C4-2B (cell line): ENCODE results near the gene PCDH19.

ENCODE experiments used
- ZFX ChIP-seq: fragments of 450-650 bp; IDR thresholded peaks from 2 replicates; pipeline ENCODE4 v1.6.1; 2017
- TF ChIP-seq, protein P1 (sequence below): fragments of 450-650 bp; conservative IDR thresholded peaks from 2 replicates; pipeline ENCODE4 v1.5.1; 2017; ENCODE audit warnings: mild to moderate bottlenecking

DNA sequence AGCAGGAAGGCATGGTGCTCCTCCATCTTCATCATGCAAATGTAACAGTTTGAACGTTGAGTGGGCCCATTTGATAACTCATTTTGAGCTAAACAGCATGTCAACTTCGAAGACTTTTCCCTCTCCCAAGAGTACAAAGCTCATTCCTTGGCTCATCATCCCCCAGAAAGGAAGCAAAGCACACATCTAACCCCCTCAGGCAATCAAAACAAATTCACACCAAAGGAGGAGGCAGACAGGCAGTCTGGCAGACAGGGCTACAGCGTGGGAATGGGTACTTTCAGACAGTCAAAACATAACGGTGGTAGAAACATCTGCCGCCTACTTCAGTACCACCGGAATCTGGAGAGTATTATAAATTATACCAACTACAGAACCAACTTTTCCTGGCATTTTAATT lies 81.7 kb downstream of the PCDH19 start:
- TF ChIP-seq, protein P1, sequence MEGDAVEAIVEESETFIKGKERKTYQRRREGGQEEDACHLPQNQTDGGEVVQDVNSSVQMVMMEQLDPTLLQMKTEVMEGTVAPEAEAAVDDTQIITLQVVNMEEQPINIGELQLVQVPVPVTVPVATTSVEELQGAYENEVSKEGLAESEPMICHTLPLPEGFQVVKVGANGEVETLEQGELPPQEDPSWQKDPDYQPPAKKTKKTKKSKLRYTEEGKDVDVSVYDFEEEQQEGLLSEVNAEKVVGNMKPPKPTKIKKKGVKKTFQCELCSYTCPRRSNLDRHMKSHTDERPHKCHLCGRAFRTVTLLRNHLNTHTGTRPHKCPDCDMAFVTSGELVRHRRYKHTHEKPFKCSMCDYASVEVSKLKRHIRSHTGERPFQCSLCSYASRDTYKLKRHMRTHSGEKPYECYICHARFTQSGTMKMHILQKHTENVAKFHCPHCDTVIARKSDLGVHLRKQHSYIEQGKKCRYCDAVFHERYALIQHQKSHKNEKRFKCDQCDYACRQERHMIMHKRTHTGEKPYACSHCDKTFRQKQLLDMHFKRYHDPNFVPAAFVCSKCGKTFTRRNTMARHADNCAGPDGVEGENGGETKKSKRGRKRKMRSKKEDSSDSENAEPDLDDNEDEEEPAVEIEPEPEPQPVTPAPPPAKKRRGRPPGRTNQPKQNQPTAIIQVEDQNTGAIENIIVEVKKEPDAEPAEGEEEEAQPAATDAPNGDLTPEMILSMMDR, result no peak
- TF ChIP-seq ZFX, result no peak
